Calu3 (cell line): Measurements from ENCODE around the gene NKX6-2. TPM values are rescaled to one million over a fixed set of nuclear protein-coding genes. Genes with fewer than 3 reads are reported as not detected.
"Not testable (repeated sequence)": the region's sequence is repeated elsewhere in the genome, so short reads cannot be mapped to it uniquely, and the experiment has no call there.

ENCODE experiments used
- BruUV-seq: library from RNA; stranded (reverse); fragments of 400-500 nt; replicated peaks from 2 replicates; lab custom pipeline; 2021; lab: Mats Ljungman, UMichigan
- CTCF ChIA-PET: fragments of 300-600 bp; sonication (Branson Sonifier 250); formaldehyde crosslinking; loops from one replicate; lab custom pipeline; 2022; ENCODE audit warnings: antibody characterized with exemption; lab: Charles Lee
- DNase-seq: peaks from one replicate; pipeline ENCODE4 v3.0.0; 2022
- H3K27ac Mint-ChIP-seq: one replicate; pipeline ENCODE4 v1.8.0; 2022; ENCODE audit warnings: mixed read lengths; ENCODE audit not compliant: unreplicated experiment
- H3K27me3 Mint-ChIP-seq: one replicate; pipeline ENCODE4 v1.8.0; 2022; ENCODE audit warnings: mixed read lengths; ENCODE audit not compliant: unreplicated experiment
- H3K36me3 Mint-ChIP-seq: one replicate; pipeline ENCODE4 v1.8.0; 2022; ENCODE audit warnings: mild to moderate bottlenecking, moderate library complexity, mixed read lengths; ENCODE audit not compliant: insufficient read depth, unreplicated experiment
- H3K4me1 Mint-ChIP-seq: one replicate; pipeline ENCODE4 v1.8.0; 2022; ENCODE audit warnings: mild to moderate bottlenecking, low read depth, mixed read lengths; ENCODE audit not compliant: unreplicated experiment
- H3K4me3 Mint-ChIP-seq: one replicate; pipeline ENCODE4 v1.8.0; 2022; ENCODE audit warnings: mild to moderate bottlenecking, low read depth, moderate library complexity, mixed read lengths; ENCODE audit not compliant: unreplicated experiment
- H3K9me3 Mint-ChIP-seq: one replicate; pipeline ENCODE4 v1.8.0; 2022; ENCODE audit warnings: low read depth, mixed read lengths; ENCODE audit not compliant: unreplicated experiment
- intact Hi-C: fragments of 100-400 bp; cut with micrococcal nuclease; formaldehyde crosslinking; loops from one replicate; pipeline ENCODE4 v1.10.0; 2022; ENCODE audit not compliant: unreplicated experiment
- total RNA-seq: library from RNA; stranded (reverse); gene quantifications from 2 replicates; pipeline ENCODE4 v1.2.3, GENCODE V29; 2022
- TF ChIP-seq, protein P1 (sequence below): fragments of 200-600 bp; IDR thresholded peaks from one replicate; pipeline ENCODE4 v1.8.0; 2022; ENCODE audit warnings: antibody characterized with exemption; ENCODE audit not compliant: unreplicated experiment

The NKX6-2 gene
- total RNA-seq, 1 experiment from 2014 or later = not detected

DNA sequence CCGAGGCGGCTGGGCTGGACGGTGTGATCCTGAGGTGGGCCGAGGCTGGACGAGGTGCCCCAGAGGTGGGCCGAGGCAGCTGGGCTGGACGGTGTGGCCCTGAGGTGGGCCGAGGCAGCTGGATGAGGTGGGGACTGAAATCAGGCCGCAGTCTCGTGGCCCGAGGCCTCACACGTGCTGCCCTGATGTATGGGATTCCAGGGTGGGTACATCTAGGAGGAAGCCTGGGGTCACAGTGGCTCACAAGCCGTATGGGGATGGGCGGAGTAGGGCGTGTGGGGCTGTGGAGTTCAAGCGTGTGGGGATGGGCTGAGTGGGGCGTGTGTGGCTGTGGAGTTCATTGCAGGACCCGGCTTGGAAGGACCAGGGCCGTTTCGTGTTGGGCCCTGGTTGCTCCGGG is 12.5 kb upstream of the NKX6-2 start:
- Mint-ChIP-seq H3K27me3 (peaks cover 2% of the 10 kb centered on the region), H3K36me3 (no peaks in the 10 kb centered on the region), H3K4me3 (no peak overlapping the region), H3K9me3 (no peaks in the 10 kb centered on the region), H3K4me1 (no peaks in the 10 kb centered on the region), H3K27ac (no peak overlapping the region)
- TF ChIP-seq, protein P1, sequence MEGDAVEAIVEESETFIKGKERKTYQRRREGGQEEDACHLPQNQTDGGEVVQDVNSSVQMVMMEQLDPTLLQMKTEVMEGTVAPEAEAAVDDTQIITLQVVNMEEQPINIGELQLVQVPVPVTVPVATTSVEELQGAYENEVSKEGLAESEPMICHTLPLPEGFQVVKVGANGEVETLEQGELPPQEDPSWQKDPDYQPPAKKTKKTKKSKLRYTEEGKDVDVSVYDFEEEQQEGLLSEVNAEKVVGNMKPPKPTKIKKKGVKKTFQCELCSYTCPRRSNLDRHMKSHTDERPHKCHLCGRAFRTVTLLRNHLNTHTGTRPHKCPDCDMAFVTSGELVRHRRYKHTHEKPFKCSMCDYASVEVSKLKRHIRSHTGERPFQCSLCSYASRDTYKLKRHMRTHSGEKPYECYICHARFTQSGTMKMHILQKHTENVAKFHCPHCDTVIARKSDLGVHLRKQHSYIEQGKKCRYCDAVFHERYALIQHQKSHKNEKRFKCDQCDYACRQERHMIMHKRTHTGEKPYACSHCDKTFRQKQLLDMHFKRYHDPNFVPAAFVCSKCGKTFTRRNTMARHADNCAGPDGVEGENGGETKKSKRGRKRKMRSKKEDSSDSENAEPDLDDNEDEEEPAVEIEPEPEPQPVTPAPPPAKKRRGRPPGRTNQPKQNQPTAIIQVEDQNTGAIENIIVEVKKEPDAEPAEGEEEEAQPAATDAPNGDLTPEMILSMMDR = no peak
- CTCF ChIA-PET = no interaction called here
- intact Hi-C loops = no loop called here
- BruUV-seq = no TSS peak
- DNase-seq = no peak

DNA sequence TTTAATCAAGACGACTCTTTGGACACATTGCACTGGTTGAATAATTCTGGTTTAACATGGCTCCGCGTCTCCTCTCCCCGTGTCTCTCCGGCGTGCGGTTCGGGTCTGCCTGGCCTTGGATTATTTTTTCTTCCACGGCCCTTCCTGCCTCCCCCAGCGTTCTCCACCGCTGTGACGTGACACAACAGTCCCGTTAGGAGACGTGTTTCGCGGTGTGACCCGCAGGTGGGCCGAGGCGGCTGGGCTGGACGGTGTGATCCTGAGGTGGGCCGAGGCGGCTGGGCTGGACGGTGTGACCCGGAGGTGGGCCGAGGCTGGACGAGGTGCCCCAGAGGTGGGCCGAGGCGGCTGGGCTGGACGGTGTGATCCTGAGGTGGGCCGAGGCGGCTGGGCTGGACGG is 12.0 kb upstream of the NKX6-2 start:
- CTCF ChIA-PET, DNase-seq, H3K4me1 Mint-ChIP-seq, H3K9me3 Mint-ChIP-seq, H3K36me3 Mint-ChIP-seq, intact Hi-C loops, H3K27ac Mint-ChIP-seq, BruUV-seq, H3K4me3 Mint-ChIP-seq, H3K27me3 Mint-ChIP-seq: not testable (repeated sequence)

DNA sequence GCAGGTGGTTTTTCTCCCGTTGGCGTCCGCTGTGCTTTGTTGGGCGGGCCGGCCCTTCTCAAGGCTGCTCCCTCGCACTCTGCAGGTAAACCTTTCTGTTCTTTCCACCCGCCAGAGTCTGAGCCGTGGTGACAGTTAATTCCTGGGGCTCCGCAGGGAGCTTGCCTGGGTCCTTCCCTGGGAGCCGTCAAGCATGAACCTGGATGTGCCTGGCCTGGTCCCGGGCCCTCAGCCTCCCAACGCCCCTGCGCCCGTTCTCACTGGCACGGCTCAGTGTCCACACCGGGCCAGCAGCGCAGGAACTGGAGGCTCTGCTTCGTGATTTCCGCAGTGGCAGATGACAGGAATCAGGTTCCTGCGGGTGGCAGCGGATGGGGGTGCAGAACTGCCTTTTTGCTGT is 10.9 kb upstream of the NKX6-2 start:
- no TSS peak for BruUV-seq
- Mint-ChIP-seq H3K36me3 (no peaks in the 10 kb centered on the region), H3K27ac (no peak overlapping the region), H3K4me3 (no peak overlapping the region), H3K9me3 (no peaks in the 10 kb centered on the region), H3K27me3 (peaks cover 12% of the 10 kb centered on the region), H3K4me1 (no peaks in the 10 kb centered on the region)
- intact Hi-C loops = no loop called here
- no peak for DNase-seq
- CTCF ChIA-PET = no interaction called here
- TF ChIP-seq, protein P1 = no peak

DNA sequence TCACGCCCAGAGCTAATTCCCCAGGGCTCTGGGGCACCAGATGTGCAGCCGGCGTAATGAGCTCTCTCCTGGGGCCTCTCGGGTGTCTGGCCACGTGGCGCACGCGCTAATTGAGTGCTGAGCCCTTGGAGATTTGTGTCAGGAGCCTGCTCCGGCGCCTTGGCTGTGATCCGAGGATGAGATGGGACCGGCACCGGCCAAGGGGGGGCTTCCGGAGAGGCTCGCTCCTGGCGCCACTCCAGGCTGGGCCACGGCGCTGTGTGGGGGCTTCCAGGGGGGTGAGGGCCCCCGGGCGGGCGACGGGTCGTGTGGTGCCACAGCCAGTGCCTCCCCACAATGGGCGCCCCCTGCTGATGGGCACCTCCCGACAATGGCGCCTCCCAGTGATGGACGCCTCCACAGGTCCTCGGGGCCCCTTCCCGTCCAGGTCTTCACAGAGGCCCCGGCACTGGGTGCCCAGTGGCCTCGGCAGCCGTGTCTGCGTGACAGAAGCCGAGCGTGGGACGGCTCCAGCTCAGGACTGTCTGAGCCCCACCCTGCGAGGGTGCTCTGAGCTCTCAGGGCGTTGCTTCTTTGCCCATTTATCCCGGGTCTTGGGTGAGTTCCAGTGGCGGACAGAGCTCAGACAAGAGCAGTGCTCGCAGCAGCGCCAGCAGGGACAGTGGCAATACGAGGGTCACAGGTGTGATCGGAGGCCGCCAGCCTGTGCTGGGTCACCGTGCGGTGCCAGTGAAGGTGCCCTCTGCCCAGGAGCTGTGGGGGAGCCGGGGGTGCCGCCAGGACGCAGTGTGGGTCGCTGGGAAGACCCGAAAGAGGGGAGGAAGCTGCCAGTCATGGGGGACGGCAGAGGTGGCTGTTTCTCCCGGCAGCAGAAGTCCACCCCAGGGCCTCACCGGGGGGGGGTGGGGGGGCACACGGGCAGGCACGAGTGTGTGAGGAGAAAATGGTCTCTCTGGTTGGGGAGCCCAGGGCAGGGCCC is 8.2 kb upstream of the NKX6-2 start:
- BruUV-seq = no TSS peak
- no peak overlapping the region for H3K4me3 Mint-ChIP-seq
- no peaks in the 10 kb centered on the region for H3K9me3 Mint-ChIP-seq
- H3K36me3 Mint-ChIP-seq = no peaks in the 10 kb centered on the region
- no peak overlapping the region for H3K27ac Mint-ChIP-seq
- H3K4me1 Mint-ChIP-seq = no peaks in the 10 kb centered on the region
- intact Hi-C loops = no loop called here
- H3K27me3 Mint-ChIP-seq = peaks cover 12% of the 10 kb centered on the region
- TF ChIP-seq, protein P1 = no peak
- DNase-seq = no peak
- CTCF ChIA-PET = no interaction called here

DNA sequence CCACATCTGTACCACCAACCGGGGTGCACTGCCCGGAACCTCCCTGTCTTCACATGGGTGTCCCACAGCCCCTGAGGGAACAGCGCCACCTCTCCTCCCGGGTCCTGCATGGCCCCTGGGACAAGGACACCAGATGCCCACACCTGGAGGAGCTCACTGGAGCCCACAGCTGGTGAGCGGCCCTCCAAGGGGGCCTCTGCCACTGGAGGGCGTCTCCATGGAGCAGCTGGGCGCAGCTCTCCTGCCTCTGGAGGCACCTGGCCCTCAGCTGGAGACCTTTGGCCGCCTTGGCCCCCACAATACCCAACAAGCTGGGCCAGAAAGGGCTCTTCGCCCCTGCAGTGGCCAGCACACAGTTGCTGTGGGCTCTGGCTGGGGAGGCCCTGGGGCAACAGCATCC is 7.3 kb upstream of the NKX6-2 start:
- Mint-ChIP-seq H3K9me3 (no peaks in the 10 kb centered on the region), H3K27ac (no peak overlapping the region), H3K4me1 (no peaks in the 10 kb centered on the region), H3K4me3 (no peak overlapping the region), H3K27me3 (peaks cover 12% of the 10 kb centered on the region), H3K36me3 (no peaks in the 10 kb centered on the region)
- no TSS peak for BruUV-seq
- TF ChIP-seq, protein P1 = no peak
- CTCF ChIA-PET = no interaction called here
- intact Hi-C loops = no loop called here
- no peak for DNase-seq
